Embryonic facial prominence (tissue), 1 donor: ENCODE measurements around the gene ZBTB21.

Experiments
- DNase-seq: peaks from one replicate; pipeline ENCODE4 v3.0.0-alpha.2; 2016; ENCODE audit errors: extremely low spot score

The ZBTB21 gene

GRCh38 chr21:42039911-42040351 lies 29.8 kb upstream of the ZBTB21 start:
- DNase-seq: no peak

DNA sequence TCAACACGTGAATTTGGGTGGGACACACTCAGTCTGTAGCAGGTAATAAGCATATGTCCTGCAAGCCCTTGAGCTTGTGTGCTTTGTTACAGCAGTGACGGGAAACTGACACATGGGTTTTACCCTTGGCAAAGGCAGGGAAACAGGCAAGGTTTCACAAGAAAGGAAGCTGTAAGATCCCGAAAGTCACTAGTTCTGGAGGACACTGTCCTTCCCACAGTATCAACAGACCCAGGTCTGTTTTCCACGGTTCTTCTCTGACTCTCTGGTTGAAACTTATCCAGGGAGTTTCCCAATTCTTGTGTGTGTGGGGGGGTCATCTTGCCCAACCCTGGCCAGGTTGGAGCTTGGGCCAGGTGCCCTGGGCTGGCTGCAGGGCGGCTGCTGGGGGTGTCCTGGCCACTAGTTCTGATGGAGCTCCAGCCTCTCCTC lies 29.3 kb upstream of the ZBTB21 start:
- DNase-seq: no peak

- no peak for DNase-seq
Measured at GRCh38 chr21:42038826-42039425, 28.8 kb upstream of the ZBTB21 start.

DNA sequence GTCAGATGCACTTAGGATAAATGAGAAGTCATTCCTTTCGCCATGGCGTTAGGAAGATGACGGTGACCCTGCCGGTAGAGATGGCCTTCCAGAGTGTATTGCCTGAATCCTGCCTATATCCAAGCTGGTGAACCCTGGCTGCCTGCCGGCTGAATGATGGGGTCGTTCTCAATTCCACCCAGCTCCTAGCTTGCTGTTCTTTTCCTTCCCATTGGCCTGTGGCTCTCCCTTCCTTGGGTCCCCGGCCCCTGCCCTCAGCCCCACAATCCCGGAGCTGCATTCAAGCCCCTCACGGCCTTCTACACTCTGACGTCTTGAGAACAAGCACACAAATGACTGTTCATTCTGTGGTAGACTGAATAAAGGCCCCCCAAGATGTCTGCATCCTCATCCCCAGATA lies 28.2 kb upstream of the ZBTB21 start:
- no peak for DNase-seq

- DNase-seq: no peak
Measured at GRCh38 chr21:42037943-42038342, 27.8 kb upstream of the ZBTB21 start.

- no peak for DNase-seq
Measured at GRCh38 chr21:42037516-42037915, 27.4 kb upstream of the ZBTB21 start.

DNA sequence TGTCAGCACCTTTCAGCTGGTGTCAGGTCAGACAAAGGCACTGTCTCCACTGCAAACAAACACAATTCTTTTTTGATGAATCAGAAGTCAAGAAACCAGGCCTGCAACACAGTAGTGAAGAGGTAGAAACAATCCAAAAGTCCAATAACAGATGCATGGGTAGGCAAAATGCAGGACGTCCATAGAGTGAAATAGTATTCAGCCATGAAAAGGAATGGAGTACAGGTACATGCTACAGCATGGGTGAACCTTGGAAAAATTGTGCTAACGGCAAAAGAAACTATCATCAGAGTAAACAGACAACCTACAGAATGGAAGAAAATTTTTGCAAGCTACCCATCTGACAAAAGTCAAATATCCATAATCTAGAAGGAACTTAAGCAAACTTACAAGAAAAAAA lies 26.2 kb upstream of the ZBTB21 start:
- no peak for DNase-seq

DNA sequence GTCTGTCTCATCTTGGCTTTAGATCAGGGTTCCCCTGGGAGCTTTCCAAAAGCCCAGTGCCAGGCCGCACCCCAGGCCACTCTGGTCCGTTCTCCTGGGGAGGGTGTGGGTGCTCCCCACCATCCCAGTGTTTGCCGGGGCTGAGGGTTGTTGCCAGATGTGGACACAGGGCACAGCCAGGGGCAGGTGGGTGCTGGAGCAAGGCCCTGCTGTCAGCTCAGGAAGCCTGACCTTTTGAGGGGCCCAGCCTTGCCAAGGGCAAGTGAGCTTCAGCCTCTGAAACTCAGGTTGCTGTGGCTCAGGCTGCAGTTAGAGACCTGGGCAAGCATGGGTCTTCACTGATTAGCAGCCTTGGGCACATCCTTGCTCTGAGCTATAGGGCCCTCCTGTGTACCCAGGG lies 22.8 kb upstream of the ZBTB21 start:
- no peak for DNase-seq

DNA sequence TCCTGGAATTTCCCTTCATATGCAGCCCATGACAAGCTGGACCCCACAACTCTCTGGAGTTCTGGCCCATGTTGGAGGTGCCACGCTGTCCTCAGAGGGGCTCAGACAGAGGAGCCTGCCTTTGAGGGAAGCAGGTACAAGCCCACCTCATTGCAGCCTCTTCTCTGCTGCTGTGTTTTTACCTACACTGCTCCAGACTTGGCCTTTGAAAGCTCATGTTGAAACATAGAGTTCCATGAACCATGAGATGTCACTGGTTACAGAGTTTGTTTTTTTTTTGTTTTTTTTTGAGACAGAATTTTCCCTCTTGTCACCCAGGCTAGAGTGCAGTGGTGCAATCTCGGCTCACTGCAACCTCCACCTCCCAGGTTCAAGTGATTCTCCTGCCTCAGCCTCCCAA lies 22.1 kb upstream of the ZBTB21 start:
- no peak for DNase-seq

DNA sequence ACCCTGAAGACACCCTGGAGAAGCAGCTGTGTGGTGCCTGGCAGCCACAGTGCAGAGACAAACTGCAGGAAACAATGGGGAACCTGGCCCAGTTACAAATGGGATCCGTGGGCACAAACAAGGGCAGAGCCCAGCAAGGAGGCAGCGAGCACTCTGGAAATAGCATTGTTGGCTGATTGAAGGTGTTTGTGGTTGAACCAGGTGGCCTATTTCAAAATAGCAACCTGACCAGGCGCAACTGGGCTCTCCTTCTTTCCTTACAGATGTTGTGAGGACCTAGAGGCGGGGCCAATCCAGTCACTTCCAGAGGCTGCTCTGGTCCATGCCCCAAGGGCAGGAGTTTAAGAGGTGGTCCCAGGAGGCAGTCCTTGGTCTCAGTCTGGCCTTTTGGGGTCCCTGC lies 21.7 kb upstream of the ZBTB21 start:
- no peak for DNase-seq

DNA sequence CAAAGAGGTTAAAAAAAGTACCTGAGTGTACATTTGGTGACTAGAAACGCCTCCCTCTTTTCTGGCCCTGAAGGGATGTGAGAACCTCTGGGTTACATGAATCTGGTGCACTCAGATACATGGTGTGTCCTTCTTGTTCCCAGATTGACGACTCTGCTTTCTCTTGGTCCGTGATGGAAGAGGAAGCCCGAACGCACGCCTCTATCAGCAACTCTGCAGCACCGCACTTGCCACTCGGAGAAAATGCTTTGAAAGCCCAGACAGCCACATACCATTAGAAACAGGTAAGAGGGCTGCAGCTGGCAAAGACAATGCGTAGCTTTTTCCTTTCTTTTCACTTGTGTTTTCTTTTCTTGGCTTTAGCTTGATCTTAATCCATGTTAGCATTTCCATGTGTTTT lies 21.1 kb upstream of the ZBTB21 start:
- DNase-seq: no peak

DNA sequence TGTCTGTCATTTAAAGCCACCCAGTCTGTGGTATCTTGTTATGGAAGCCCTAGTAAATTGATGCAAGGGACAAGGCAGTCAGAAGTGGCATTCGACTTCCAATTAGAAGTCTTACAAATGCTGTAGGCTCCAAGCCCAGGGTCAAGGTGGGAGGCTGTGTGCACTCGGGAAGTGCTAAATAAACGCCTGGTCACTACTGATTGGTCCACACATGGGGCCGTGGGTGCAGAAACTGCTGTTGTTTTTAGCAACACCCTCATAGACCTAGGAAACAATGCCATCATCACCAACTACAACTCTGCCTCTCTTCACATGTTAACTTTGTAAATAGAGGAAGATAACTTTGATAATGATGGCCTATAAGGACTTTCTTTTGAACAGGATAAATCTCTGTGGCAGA lies 20.2 kb upstream of the ZBTB21 start:
- no peak for DNase-seq

GRCh38 chr21:42028766-42029425 lies 18.7 kb upstream of the ZBTB21 start:
- no peak for DNase-seq

GRCh38 chr21:42027822-42028765 lies 17.9 kb upstream of the ZBTB21 start:
- no peak for DNase-seq

DNA sequence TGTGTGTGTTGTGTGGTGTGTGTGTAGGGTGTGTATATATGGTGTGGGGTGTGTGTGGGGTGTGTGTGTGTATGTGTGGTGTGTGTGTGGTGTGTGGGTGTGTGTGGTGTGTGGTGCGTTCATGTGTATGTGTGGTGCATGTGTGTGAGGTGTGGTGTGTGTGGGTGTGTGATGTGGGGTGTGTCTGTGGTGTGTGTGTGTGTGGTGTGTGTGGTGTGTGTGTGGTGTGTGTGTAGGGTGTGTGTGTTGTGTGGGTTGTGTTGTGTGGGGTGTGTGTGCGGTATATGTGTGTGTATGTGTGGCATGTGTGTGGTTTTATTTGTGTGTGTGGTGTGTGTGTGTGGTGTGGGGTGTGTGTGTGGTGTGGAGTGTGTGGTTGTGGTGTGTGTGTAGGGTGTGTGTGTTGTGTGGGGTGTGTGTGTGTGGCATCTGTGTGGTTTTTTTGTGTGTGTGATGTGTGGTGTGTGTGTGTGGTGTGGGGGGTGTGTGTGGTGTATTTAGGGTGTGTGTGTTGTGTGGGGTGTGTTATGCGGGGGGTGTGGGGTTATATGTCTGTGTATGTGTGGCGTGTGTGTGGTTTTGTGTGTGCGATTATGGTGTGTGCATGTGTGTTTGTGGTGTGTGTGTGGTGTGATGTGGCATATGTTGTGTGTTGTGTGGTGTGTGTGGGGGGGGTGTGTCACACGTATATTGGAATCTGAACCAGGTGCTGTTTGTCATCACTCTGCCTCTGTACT lies 17.1 kb upstream of the ZBTB21 start:
- DNase-seq: no peak

DNA sequence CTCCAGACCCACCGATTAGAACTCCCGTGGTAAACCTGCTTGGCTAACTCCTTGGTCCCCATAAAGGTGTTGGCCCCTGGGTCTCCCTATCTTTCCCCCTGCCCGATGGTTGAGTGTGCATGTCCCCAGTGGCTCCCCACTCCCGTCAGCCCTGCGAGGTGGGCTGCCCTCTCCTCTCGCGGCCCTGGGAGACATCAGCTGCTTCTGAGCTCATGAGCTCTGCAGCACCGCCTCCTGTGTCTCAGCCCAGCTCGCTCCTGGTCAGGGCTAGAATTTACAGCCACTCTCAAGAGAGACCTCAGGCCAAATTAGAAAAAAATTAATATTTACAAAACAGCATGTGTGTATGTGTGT lies 15.9 kb upstream of the ZBTB21 start:
- no peak for DNase-seq

DNA sequence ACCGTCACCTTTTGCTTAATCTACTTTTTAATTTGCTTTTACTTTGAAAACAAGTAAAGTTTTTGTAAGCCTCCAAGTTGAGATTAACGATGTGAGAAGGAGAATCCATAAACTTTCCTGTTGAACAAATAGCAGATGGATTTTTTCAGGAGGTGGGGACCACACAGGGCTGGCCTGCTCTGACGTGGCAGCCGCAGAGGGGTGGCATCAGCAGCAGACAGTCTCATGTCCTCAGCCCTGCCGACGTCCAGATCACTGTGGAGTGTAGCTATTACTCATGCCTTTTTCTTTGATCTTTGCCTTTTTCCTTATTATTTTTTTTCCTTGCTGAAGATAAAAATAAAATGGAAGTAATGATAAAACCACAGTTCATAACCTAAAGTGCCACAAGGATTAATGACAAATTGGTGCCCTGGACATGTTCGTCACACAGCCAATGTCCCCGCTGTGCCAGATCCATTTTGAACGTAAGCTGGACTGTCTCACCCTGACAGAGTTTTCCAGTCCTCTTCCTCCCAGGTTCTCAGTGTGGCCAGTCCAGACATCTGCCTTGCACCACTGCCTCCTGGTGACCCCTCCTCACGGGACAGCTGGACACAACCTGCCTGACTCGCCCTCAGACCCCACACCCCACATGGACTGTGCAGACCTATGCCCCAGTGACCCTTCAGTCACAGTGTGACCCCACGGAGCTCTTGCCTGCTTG lies 15.4 kb upstream of the ZBTB21 start:
- no peak for DNase-seq

DNA sequence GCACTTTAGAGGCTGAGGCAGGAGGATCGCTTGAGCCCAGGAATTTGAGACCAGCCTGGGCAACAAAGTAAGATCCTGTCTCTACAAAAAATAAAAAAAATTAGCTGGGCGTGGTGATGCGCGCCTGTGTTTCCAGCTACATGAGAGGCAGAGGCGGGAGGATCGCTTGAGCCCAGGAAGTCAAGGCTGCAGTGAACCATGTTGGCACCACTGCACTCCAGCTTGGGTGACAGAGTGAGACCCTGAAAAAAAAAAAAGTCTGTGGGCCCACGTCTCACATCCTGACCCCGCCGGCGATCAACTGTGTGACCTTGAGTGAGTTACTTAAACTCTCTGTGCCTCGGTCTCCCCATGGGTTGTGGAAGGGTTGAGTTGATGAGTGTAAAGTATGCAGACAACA lies 12.7 kb upstream of the ZBTB21 start:
- no peak for DNase-seq

- no peak for DNase-seq
Measured at GRCh38 chr21:42022091-42022430, 11.9 kb upstream of the ZBTB21 start.

- no peak for DNase-seq
Measured at GRCh38 chr21:42021371-42022090, 11.4 kb upstream of the ZBTB21 start.

GRCh38 chr21:42019706-42020105 lies 9.5 kb upstream of the ZBTB21 start:
- DNase-seq: no peak
